Measurements from ENCODE around the gene RHBDD3. TPM values are rescaled to one million over a fixed set of nuclear protein-coding genes. Genes with fewer than 3 reads are reported as not detected.

RHBDD3 gene
- total RNA-seq, 6 experiments from 2014 or later: 9.7 to 35.3 (median 14.7) TPM

GRCh38 chr22:29211466-29211865 lies 56.3 kb downstream of the RHBDD3 start:
- H3K9me3 ChIP-seq: no peaks in the 10 kb centered on the region
- no peak for TF ChIP-seq POLR2A (IDR thresholded peaks at IDR 0.05)
- TF ChIP-seq, protein P1, sequence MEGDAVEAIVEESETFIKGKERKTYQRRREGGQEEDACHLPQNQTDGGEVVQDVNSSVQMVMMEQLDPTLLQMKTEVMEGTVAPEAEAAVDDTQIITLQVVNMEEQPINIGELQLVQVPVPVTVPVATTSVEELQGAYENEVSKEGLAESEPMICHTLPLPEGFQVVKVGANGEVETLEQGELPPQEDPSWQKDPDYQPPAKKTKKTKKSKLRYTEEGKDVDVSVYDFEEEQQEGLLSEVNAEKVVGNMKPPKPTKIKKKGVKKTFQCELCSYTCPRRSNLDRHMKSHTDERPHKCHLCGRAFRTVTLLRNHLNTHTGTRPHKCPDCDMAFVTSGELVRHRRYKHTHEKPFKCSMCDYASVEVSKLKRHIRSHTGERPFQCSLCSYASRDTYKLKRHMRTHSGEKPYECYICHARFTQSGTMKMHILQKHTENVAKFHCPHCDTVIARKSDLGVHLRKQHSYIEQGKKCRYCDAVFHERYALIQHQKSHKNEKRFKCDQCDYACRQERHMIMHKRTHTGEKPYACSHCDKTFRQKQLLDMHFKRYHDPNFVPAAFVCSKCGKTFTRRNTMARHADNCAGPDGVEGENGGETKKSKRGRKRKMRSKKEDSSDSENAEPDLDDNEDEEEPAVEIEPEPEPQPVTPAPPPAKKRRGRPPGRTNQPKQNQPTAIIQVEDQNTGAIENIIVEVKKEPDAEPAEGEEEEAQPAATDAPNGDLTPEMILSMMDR (IDR thresholded peaks at IDR 0.05): no peak
- no peak for DNase-seq
- intact Hi-C loops (cut with DNase I): no loop called here
- no peaks in the 10 kb centered on the region for H3K36me3 ChIP-seq
- H3K4me3 ChIP-seq: no peak overlapping the region
- no peaks in the 10 kb centered on the region for H3K4me1 ChIP-seq
- no peak for ATAC-seq
- WGBS (ENCODE audit: insufficient coverage, low coverage, low lambda C conversion rate, missing lambda C conversion rate): 82% methylated on average over 3 of the region's 9 CpGs
- no peak overlapping the region for H3K27ac ChIP-seq
- H3K27me3 ChIP-seq: no peaks in the 10 kb centered on the region

DNA sequence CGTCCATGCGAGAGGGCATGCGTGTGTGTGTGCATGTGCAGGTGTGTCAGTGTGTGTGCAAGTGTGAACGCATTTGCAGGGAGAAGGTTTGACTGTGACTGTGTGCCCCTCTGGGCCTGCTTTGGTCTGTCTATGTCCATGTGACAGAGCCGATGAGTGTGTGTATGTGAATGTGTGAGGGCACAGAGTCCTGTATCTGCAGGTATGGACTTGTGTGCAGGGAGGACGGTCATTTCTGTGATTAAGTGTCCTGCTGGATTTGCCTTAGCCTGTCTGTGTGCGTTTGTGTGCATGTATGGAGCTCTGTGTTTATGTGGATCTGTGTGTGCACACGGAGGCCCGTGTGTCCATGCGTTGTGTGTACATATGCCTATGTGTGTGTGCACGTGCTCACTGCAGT lies 56.7 kb downstream of the RHBDD3 start:
- 93% methylated on average over 3 of the region's 11 CpGs for WGBS (ENCODE audit: insufficient coverage, low coverage, low lambda C conversion rate, missing lambda C conversion rate)

More for the DNA sequence above, 56.7 kb downstream of the RHBDD3 start:
- no peak for TF ChIP-seq POLR2A (IDR thresholded peaks at IDR 0.05)
- TF ChIP-seq, protein P1 (IDR thresholded peaks at IDR 0.05): no peak
- no peak for ATAC-seq
- no peak overlapping the region for H3K27ac ChIP-seq
- H3K27me3 ChIP-seq: no peaks in the 10 kb centered on the region
- intact Hi-C loops (cut with DNase I): no loop called here
- no peak for DNase-seq
- no peaks in the 10 kb centered on the region for H3K9me3 ChIP-seq
- H3K4me1 ChIP-seq: peaks cover 0 to 1% (median 0%) of the 10 kb centered on the region in 4 donors
- no peaks in the 10 kb centered on the region for H3K36me3 ChIP-seq
- no peak overlapping the region for H3K4me3 ChIP-seq

Other genes with a start within 250 kb of the RHBDD3 start
- not detected for gene C22orf31, start 206.2 kb downstream of the RHBDD3 start, total RNA-seq
- gene KREMEN1, start 194.9 kb downstream of the RHBDD3 start, total RNA-seq: 1 to 10 TPM; 1.7 to 6.7 (median 3.0) TPM
- gene EMID1, start 62.1 kb downstream of the RHBDD3 start, total RNA-seq: 1 to 10 TPM; 1.1 to 2.7 (median 1.5) TPM
- 100 to 1,000 TPM in 3 of 6 experiments, 10 to 100 TPM in 3; 75.0 to 112 (median 98.2) TPM for gene EWSR1, start 287 bp upstream of the RHBDD3 start, total RNA-seq
- 10 to 100 TPM in 4 of 6 experiments, 1 to 10 TPM in 2; 8.9 to 15.8 (median 11.5) TPM for gene GAS2L1, start 38.7 kb upstream of the RHBDD3 start, total RNA-seq
- 1 to 10 TPM in 3 of 6 experiments, under 1 TPM in 3; 0.32 to 1.2 (median 0.87) TPM for gene RASL10A, start 47.7 kb upstream of the RHBDD3 start, total RNA-seq
- gene AP1B1, start 120.6 kb upstream of the RHBDD3 start, total RNA-seq: 10 to 100 TPM; 35.7 to 63.2 (median 44.4) TPM
- gene RFPL1, start 170.6 kb upstream of the RHBDD3 start, total RNA-seq: under 1 TPM in 2 of 6 experiments, not detected in 4; 0.35 to 0.37 TPM
- gene NEFH, start 212.2 kb upstream of the RHBDD3 start, total RNA-seq: under 1 TPM in 5 of 6 experiments, not detected in 1; 0.06 to 0.40 (median 0.09) TPM